GM18508 (cell line): Measurements from ENCODE around the gene GJD4.
A peak's percentile ranks its signal among the peaks of the same experiment; 100 is the strongest.

Source experiments
- ATAC-seq: cut with Tn5 transposase; IDR thresholded peaks from one replicate; pipeline ENCODE4 v1.9.1; 2021; ENCODE audit warnings: moderate number of reproducible peaks; ENCODE audit not compliant: insufficient read depth, unreplicated experiment

GJD4 gene

GRCh38 chr10:35613597-35614226 is 8.6 kb downstream of the GJD4 start:
- ATAC-seq = no peak

GRCh38 chr10:35614312-35614711 is 9.2 kb downstream of the GJD4 start:
- ATAC-seq = no peak

GRCh38 chr10:35626971-35627507 is 21.9 kb downstream of the GJD4 start:
- ATAC-seq = no peak

- no peak for ATAC-seq
These were observed 26.3 kb downstream of the GJD4 start for GRCh38 chr10:35631404-35631803.

- ATAC-seq = no peak
These were observed 26.9 kb downstream of the GJD4 start for GRCh38 chr10:35632027-35632426.

GRCh38 chr10:35633006-35633980 is 28.2 kb downstream of the GJD4 start:
- no peak for ATAC-seq

- ATAC-seq = no peak
These were observed 30.4 kb downstream of the GJD4 start for GRCh38 chr10:35635576-35635975.

GRCh38 chr10:35636956-35637355 is 31.8 kb downstream of the GJD4 start:
- ATAC-seq = no peak

- ATAC-seq = no peak
These were observed 32.3 kb downstream of the GJD4 start for GRCh38 chr10:35637462-35637861.

GRCh38 chr10:35638101-35638500 is 33.0 kb downstream of the GJD4 start:
- no peak for ATAC-seq

GRCh38 chr10:35639021-35639727 is 34.0 kb downstream of the GJD4 start:
- no peak for ATAC-seq

- ATAC-seq = no peak
These were observed 34.7 kb downstream of the GJD4 start for GRCh38 chr10:35639728-35640401.

- no peak for ATAC-seq
These were observed 35.3 kb downstream of the GJD4 start for GRCh38 chr10:35640474-35640873.

GRCh38 chr10:35640951-35641675 is 36.0 kb downstream of the GJD4 start:
- no peak for ATAC-seq

- peak; percentile 1 for ATAC-seq
These were observed 36.5 kb downstream of the GJD4 start for GRCh38 chr10:35641676-35642034.

- ATAC-seq = peak; percentile 69
These were observed 37.1 kb downstream of the GJD4 start, which contains the start of gene FZD8 for GRCh38 chr10:35642035-35642792. FZD8 (minus strand) TSS chr10:35642296; CDS start chr10:35641429, 867 bp downstream.

GRCh38 chr10:35642793-35643114 is 37.6 kb downstream of the GJD4 start:
- no peak for ATAC-seq

GRCh38 chr10:35643151-35644049 is 38.3 kb downstream of the GJD4 start:
- no peak for ATAC-seq
